ENCODE results near the gene SLC10A3.
A peak's percentile ranks its signal among the peaks of the same experiment; 100 is the strongest.

The SLC10A3 gene

DNA sequence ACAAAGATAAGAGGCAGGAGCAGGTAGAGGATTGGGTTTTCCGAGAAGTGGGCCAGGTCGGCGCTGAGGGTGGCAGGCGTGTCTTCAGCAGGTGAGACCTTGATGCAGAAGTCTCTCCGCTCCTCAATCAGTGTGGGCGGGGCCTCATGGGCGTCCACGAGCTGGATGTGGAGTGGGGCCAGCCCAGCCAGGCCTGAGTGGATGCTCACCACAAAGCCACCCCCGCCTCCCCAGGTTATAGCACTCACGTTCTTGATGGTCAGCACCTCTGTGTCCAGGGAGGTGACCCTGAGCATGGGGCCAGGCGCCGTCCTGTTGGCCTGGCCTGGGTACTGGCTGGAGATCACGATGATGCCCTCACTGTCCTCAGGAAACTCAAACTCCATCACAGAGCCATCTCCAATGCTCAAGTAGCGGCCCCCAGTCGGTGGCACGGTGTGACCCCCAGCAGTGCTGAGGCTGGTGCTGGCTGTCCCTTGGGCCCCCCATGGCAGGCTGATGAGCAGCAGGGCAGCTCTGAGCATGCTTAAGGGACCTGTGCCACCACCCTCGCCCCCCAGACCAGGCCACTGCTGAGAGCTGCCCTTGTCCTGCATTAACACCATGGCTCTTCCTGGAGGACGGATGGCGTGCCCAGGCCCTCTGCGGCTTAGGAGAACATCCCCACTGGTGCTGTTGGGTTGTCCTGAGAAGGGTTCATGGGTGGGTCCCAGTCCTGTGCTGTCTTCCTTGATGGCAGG, 1.9 kb downstream of the SLC10A3 start:
- no peak for DNase-seq (ENCODE audit: low read depth, low spot score)
- no peak for TF ChIP-seq CTCF (IDR thresholded peaks at IDR 0.05; ENCODE audit: low read depth, low read length)
- H3K4me3 ChIP-seq (ENCODE audit: low read depth, low read length), result no peak overlapping the region
- in situ Hi-C loops (cut with HindIII; ENCODE audit: low sequenced_read_pairs), result no loop called here

GRCh38 chrX:154487518-154488290, 2.7 kb downstream of the SLC10A3 start:
- no peak overlapping the region for H3K4me3 ChIP-seq (ENCODE audit: low read depth, low read length)
- DNase-seq (ENCODE audit: low read depth, low spot score), result no peak
- in situ Hi-C loops (cut with HindIII; ENCODE audit: low sequenced_read_pairs), result no loop called here
- no peak for TF ChIP-seq CTCF (IDR thresholded peaks at IDR 0.05; ENCODE audit: low read depth, low read length)

DNA sequence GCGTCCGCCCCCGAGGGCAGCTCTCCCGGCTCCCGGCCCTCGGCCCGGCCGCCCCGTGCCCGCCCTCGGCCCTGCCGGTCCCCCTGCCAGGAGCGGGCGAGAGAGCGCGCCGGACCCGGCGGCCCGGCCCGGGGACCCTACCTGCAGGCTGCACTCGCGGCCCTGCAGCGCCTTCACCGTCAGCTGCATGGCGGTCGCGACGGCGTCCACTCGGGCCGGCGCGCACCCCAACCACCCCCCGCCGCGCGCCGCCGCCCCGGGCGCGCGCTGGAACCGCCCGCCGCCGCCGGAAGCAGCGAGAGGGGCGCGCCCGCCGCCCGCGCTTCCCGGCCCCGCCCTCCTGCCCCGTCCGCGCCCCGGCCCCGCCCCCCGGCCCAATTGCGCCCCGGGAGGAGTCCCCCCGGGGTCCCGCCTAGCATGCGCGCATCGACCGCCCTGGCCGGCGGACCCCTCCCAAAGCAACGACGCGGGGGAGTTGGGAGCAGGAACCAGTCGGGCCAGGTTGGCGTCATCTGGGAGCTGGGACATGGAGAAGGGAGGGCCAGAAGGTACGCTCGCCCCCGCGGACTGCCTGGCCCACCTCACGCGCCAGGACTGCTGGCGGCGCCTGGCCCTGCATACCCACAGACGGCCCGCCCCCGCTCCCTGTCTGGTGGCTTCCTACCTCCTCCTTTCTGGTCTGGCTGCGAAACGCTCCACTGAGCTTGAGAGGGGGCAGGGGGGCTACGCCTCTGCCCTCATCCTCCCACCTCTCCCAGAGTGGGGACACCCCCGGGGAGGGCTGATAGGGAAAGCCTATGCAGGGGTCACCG, 3.8 kb downstream of the SLC10A3 start, which contains the start of gene UBL4A:
UBL4A (minus strand) TSS at position 220 of the 812 bp plus-strand sequence; CDS start at position 189, 31 bp downstream.
- peak within 1 kb of the TSS; percentile 46 for H3K4me3 ChIP-seq (ENCODE audit: low read depth, low read length)
- no peak for TF ChIP-seq CTCF (IDR thresholded peaks at IDR 0.05; ENCODE audit: low read depth, low read length)
- in situ Hi-C loops (cut with HindIII; ENCODE audit: low sequenced_read_pairs), result no loop called here
- DNase-seq (ENCODE audit: low read depth, low spot score), result peak; percentile 24

- peak overlapping the region; percentile 46 for H3K4me3 ChIP-seq (ENCODE audit: low read depth, low read length)
- in situ Hi-C loops (cut with HindIII; ENCODE audit: low sequenced_read_pairs), result no loop called here
- DNase-seq (ENCODE audit: low read depth, low spot score), result no peak
- no peak for TF ChIP-seq CTCF (IDR thresholded peaks at IDR 0.05; ENCODE audit: low read depth, low read length)
These were observed 4.4 kb downstream of the SLC10A3 start for GRCh38 chrX:154486052-154486395.

- in situ Hi-C loops (cut with HindIII; ENCODE audit: low sequenced_read_pairs), result no loop called here
- H3K4me3 ChIP-seq (ENCODE audit: low read depth, low read length), result peak overlapping the region; percentile 46
- TF ChIP-seq CTCF (IDR thresholded peaks at IDR 0.05; ENCODE audit: low read depth, low read length), result no peak
- no peak for DNase-seq (ENCODE audit: low read depth, low spot score)
These were observed 5.0 kb downstream of the SLC10A3 start for GRCh38 chrX:154485150-154486051.
